ENCODE measurements around the gene CDC34. TPM values are rescaled to one million over a fixed set of nuclear protein-coding genes. Genes with fewer than 3 reads are reported as not detected.

The CDC34 gene
- total RNA-seq, 1 experiment from 2014 or later, result 113 TPM

GRCh38 chr19:577439-578392, 46.2 kb downstream of the CDC34 start:
- H3K4me1 ChIP-seq (ENCODE audit: insufficient read depth, low read length, poor library complexity, severe bottlenecking), result peaks cover 17% of the 10 kb centered on the region
- H3K27ac ChIP-seq (ENCODE audit: low read depth, low read length, poor library complexity, severe bottlenecking), result peak overlapping the region; percentile 23
- BruUV-seq (replicated peaks), result no TSS peak
- ChIA-PET POLR2A (ENCODE audit: low non-redundant PET) (no interaction called here), CTCF (no interaction called here)
- H3K9me3 ChIP-seq (ENCODE audit: low read depth, low read length, poor library complexity, severe bottlenecking), result no peaks in the 10 kb centered on the region
- intact Hi-C loops (cut with micrococcal nuclease; ENCODE audit: unreplicated experiment), result no loop called here
- no peaks in the 10 kb centered on the region for H3K27me3 ChIP-seq (replicated peaks; ENCODE audit: insufficient read depth, low read depth, low read length, poor library complexity)
- no peak for DNase-seq (ENCODE audit: low spot score)
- TF ChIP-seq EZH2 (IDR thresholded peaks at IDR 0.05; ENCODE audit: borderline replicate concordance, low read depth, low read length, poor library complexity, severe bottlenecking), result no peak
- TF ChIP-seq, protein P1, sequence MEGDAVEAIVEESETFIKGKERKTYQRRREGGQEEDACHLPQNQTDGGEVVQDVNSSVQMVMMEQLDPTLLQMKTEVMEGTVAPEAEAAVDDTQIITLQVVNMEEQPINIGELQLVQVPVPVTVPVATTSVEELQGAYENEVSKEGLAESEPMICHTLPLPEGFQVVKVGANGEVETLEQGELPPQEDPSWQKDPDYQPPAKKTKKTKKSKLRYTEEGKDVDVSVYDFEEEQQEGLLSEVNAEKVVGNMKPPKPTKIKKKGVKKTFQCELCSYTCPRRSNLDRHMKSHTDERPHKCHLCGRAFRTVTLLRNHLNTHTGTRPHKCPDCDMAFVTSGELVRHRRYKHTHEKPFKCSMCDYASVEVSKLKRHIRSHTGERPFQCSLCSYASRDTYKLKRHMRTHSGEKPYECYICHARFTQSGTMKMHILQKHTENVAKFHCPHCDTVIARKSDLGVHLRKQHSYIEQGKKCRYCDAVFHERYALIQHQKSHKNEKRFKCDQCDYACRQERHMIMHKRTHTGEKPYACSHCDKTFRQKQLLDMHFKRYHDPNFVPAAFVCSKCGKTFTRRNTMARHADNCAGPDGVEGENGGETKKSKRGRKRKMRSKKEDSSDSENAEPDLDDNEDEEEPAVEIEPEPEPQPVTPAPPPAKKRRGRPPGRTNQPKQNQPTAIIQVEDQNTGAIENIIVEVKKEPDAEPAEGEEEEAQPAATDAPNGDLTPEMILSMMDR (conservative IDR thresholded peaks at IDR 0.05; ENCODE audit: low read depth, low read length), result no peak
- H3K4me3 ChIP-seq (ENCODE audit: low read depth, low read length, poor library complexity, severe bottlenecking), result no peak overlapping the region
- H3K36me3 ChIP-seq (ENCODE audit: insufficient read depth, low read length, poor library complexity, severe bottlenecking), result peaks cover 40% of the 10 kb centered on the region

- H3K4me1 ChIP-seq (ENCODE audit: insufficient read depth, low read length, poor library complexity, severe bottlenecking), result peaks cover 14% of the 10 kb centered on the region
- no TSS peak for BruUV-seq (replicated peaks)
- H3K27me3 ChIP-seq (replicated peaks; ENCODE audit: insufficient read depth, low read depth, low read length, poor library complexity), result no peaks in the 10 kb centered on the region
- H3K36me3 ChIP-seq (ENCODE audit: insufficient read depth, low read length, poor library complexity, severe bottlenecking), result peaks cover 53% of the 10 kb centered on the region
- TF ChIP-seq EZH2 (IDR thresholded peaks at IDR 0.05; ENCODE audit: borderline replicate concordance, low read depth, low read length, poor library complexity, severe bottlenecking), result no peak
- TF ChIP-seq, protein P1 (conservative IDR thresholded peaks at IDR 0.05; ENCODE audit: low read depth, low read length), result no peak
- intact Hi-C loops (cut with micrococcal nuclease; ENCODE audit: unreplicated experiment), result no loop called here
- H3K9me3 ChIP-seq (ENCODE audit: low read depth, low read length, poor library complexity, severe bottlenecking), result no peaks in the 10 kb centered on the region
- no peak overlapping the region for H3K27ac ChIP-seq (ENCODE audit: low read depth, low read length, poor library complexity, severe bottlenecking)
- ChIA-PET CTCF (no interaction called here), POLR2A (ENCODE audit: low non-redundant PET) (no interaction called here)
- DNase-seq (ENCODE audit: low spot score), result no peak
- H3K4me3 ChIP-seq (ENCODE audit: low read depth, low read length, poor library complexity, severe bottlenecking), result no peak overlapping the region
Measured at GRCh38 chr19:579111-579841, 47.7 kb downstream of the CDC34 start.

DNA sequence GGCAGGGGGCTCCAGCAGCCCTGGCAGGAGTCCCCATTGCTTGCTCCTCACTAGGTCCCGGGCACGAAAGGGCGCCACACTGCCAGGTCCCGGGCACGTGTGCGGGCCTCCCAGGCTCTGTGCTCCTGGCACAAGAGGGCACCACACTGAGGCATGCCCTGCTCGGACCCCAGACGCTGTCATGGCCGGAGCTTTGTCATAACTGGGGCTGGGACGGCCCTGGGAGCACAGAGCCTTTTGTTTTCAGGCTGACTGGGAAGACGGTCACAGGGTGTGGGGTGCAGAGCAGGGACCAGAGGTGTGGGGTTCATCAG, 48.2 kb downstream of the CDC34 start:
- POLR2A ChIA-PET (ENCODE audit: low non-redundant PET), result no interaction called here
- DNase-seq (ENCODE audit: low spot score), result no peak
- intact Hi-C loops (cut with micrococcal nuclease; ENCODE audit: unreplicated experiment), result no loop called here
- no TSS peak for BruUV-seq (replicated peaks)
- CTCF ChIA-PET, result no interaction called here
- Histone ChIP-seq H3K4me1 (ENCODE audit: insufficient read depth, low read length, poor library complexity, severe bottlenecking) (peaks cover 10% of the 10 kb centered on the region), H3K36me3 (ENCODE audit: insufficient read depth, low read length, poor library complexity, severe bottlenecking) (peaks cover 53% of the 10 kb centered on the region), H3K9me3 (ENCODE audit: low read depth, low read length, poor library complexity, severe bottlenecking) (no peaks in the 10 kb centered on the region), H3K4me3 (ENCODE audit: low read depth, low read length, poor library complexity, severe bottlenecking) (no peak overlapping the region), H3K27ac (ENCODE audit: low read depth, low read length, poor library complexity, severe bottlenecking) (no peak overlapping the region), H3K27me3 (replicated peaks; ENCODE audit: insufficient read depth, low read depth, low read length, poor library complexity) (no peaks in the 10 kb centered on the region)
- TF ChIP-seq, protein P1 (conservative IDR thresholded peaks at IDR 0.05; ENCODE audit: low read depth, low read length), result no peak
- TF ChIP-seq EZH2 (IDR thresholded peaks at IDR 0.05; ENCODE audit: borderline replicate concordance, low read depth, low read length, poor library complexity, severe bottlenecking), result no peak

Data from A673 (cell line).